Measurements from ENCODE around the gene PRR20D.
"Not testable (repeated sequence)": the region's sequence is repeated elsewhere in the genome, so short reads cannot be mapped to it uniquely, and the experiment has no call there.

PRR20D gene

GRCh38 chr13:57136093-57136492 lies 24.3 kb upstream of the PRR20D start:
- TF ChIP-seq CTCF (IDR thresholded peaks at IDR 0.05; ENCODE audit: borderline replicate concordance, extremely low read depth, low read length, poor library complexity, severe bottlenecking) (no peak), EZH2 (IDR thresholded peaks at IDR 0.05; ENCODE audit: borderline replicate concordance, low read depth, low read length, severe bottlenecking) (no peak)
- H2AFZ ChIP-seq (ENCODE audit: low read depth, low read length) = no peak overlapping the region
- ATAC-seq (ENCODE audit: insufficient read depth, low read depth) = no peak

GRCh38 chr13:57137585-57137984 lies 22.8 kb upstream of the PRR20D start:
- no peak for ATAC-seq (ENCODE audit: insufficient read depth, low read depth)
- no peak overlapping the region for H3K4me3 ChIP-seq (ENCODE audit: low read depth in 1 of 2, low read length in 2 of 2)

More at GRCh38 chr13:57136093-57136492, 24.3 kb upstream of the PRR20D start:
- Histone ChIP-seq H3K4me3 (ENCODE audit: low read depth in 1 of 2, low read length in 2 of 2) (no peak overlapping the region), H3K27ac (ENCODE audit: low read length) (no peak overlapping the region), H3K9me3 (ENCODE audit: insufficient read depth, low read length, severe bottlenecking) (no peaks in the 10 kb centered on the region), H3K4me2 (ENCODE audit: insufficient read depth, low read length) (no peak overlapping the region), H3K9ac (ENCODE audit: low read depth, low read length) (no peak overlapping the region), H4K20me1 (ENCODE audit: insufficient read depth, low read length) (no peaks in the 10 kb centered on the region), H3K4me1 (ENCODE audit: insufficient read depth, low read length) (no peaks in the 10 kb centered on the region), H3K27me3 (ENCODE audit: insufficient read depth, low read length, poor library complexity) (no peaks in the 10 kb centered on the region), H3K79me2 (ENCODE audit: insufficient read depth, low read length) (no peaks in the 10 kb centered on the region), H3K36me3 (ENCODE audit: insufficient read depth, low read length) (no peaks in the 10 kb centered on the region)
- no peak for DNase-seq

GRCh38 chr13:57138988-57139387 lies 21.4 kb upstream of the PRR20D start:
- Histone ChIP-seq H3K36me3 (ENCODE audit: insufficient read depth, low read length) (no peaks in the 10 kb centered on the region), H3K4me1 (ENCODE audit: insufficient read depth, low read length) (no peaks in the 10 kb centered on the region), H3K9ac (ENCODE audit: low read depth, low read length) (no peak overlapping the region), H3K4me3 (ENCODE audit: low read depth in 1 of 2, low read length in 2 of 2) (no peak overlapping the region), H4K20me1 (ENCODE audit: insufficient read depth, low read length) (no peaks in the 10 kb centered on the region), H3K27ac (ENCODE audit: low read length) (no peak overlapping the region), H2AFZ (ENCODE audit: low read depth, low read length) (no peak overlapping the region), H3K27me3 (ENCODE audit: insufficient read depth, low read length, poor library complexity) (no peaks in the 10 kb centered on the region), H3K9me3 (ENCODE audit: insufficient read depth, low read length, severe bottlenecking) (no peaks in the 10 kb centered on the region), H3K79me2 (ENCODE audit: insufficient read depth, low read length) (no peaks in the 10 kb centered on the region), H3K4me2 (ENCODE audit: insufficient read depth, low read length) (no peak overlapping the region)
- no peak for TF ChIP-seq CTCF (IDR thresholded peaks at IDR 0.05; ENCODE audit: borderline replicate concordance, extremely low read depth, low read length, poor library complexity, severe bottlenecking)
- TF ChIP-seq EZH2 (IDR thresholded peaks at IDR 0.05; ENCODE audit: borderline replicate concordance, low read depth, low read length, severe bottlenecking) = no peak
- ATAC-seq (ENCODE audit: insufficient read depth, low read depth) (no peak), DNase-seq (no peak)

More at GRCh38 chr13:57137585-57137984, 22.8 kb upstream of the PRR20D start:
- no peaks in the 10 kb centered on the region for H3K9me3 ChIP-seq (ENCODE audit: insufficient read depth, low read length, severe bottlenecking)
- H3K27ac ChIP-seq (ENCODE audit: low read length) = no peak overlapping the region
- H2AFZ ChIP-seq (ENCODE audit: low read depth, low read length) = no peak overlapping the region
- no peaks in the 10 kb centered on the region for H3K36me3 ChIP-seq (ENCODE audit: insufficient read depth, low read length)
- no peak for DNase-seq
- H3K27me3 ChIP-seq (ENCODE audit: insufficient read depth, low read length, poor library complexity) = no peaks in the 10 kb centered on the region
- H3K4me1 ChIP-seq (ENCODE audit: insufficient read depth, low read length) = no peaks in the 10 kb centered on the region
- H3K4me2 ChIP-seq (ENCODE audit: insufficient read depth, low read length) = no peak overlapping the region
- H3K79me2 ChIP-seq (ENCODE audit: insufficient read depth, low read length) = no peaks in the 10 kb centered on the region
- no peaks in the 10 kb centered on the region for H4K20me1 ChIP-seq (ENCODE audit: insufficient read depth, low read length)
- TF ChIP-seq CTCF (IDR thresholded peaks at IDR 0.05; ENCODE audit: borderline replicate concordance, extremely low read depth, low read length, poor library complexity, severe bottlenecking) (no peak), EZH2 (IDR thresholded peaks at IDR 0.05; ENCODE audit: borderline replicate concordance, low read depth, low read length, severe bottlenecking) (no peak)
- H3K9ac ChIP-seq (ENCODE audit: low read depth, low read length) = no peak overlapping the region

GRCh38 chr13:57139781-57140180 lies 20.7 kb upstream of the PRR20D start:
- not testable (repeated sequence) for H3K79me2 ChIP-seq (ENCODE audit: insufficient read depth, low read length)

GRCh38 chr13:57140235-57140968 lies 20.0 kb upstream of the PRR20D start, which contains the start of gene PRR20A:
TSS of gene PRR20A (plus strand) at chr13:57140918. CDS start at chr13:57141305, 387 bp downstream.
- not testable (repeated sequence) for ATAC-seq (ENCODE audit: insufficient read depth, low read depth); H3K27ac ChIP-seq (ENCODE audit: low read length); H3K79me2 ChIP-seq (ENCODE audit: insufficient read depth, low read length); H3K4me2 ChIP-seq (ENCODE audit: insufficient read depth, low read length); H3K36me3 ChIP-seq (ENCODE audit: insufficient read depth, low read length); H3K9me3 ChIP-seq (ENCODE audit: insufficient read depth, low read length, severe bottlenecking); H4K20me1 ChIP-seq (ENCODE audit: insufficient read depth, low read length); DNase-seq; H3K27me3 ChIP-seq (ENCODE audit: insufficient read depth, low read length, poor library complexity); H3K4me3 ChIP-seq (ENCODE audit: low read depth in 1 of 2, low read length in 2 of 2); H3K4me1 ChIP-seq (ENCODE audit: insufficient read depth, low read length); H3K9ac ChIP-seq (ENCODE audit: low read depth, low read length); H2AFZ ChIP-seq (ENCODE audit: low read depth, low read length)

More at GRCh38 chr13:57139781-57140180, 20.7 kb upstream of the PRR20D start:
- not testable (repeated sequence) for H3K36me3 ChIP-seq (ENCODE audit: insufficient read depth, low read length); H3K4me2 ChIP-seq (ENCODE audit: insufficient read depth, low read length); ATAC-seq (ENCODE audit: insufficient read depth, low read depth); H4K20me1 ChIP-seq (ENCODE audit: insufficient read depth, low read length); H3K9me3 ChIP-seq (ENCODE audit: insufficient read depth, low read length, severe bottlenecking); H3K9ac ChIP-seq (ENCODE audit: low read depth, low read length); H3K27ac ChIP-seq (ENCODE audit: low read length); H3K4me1 ChIP-seq (ENCODE audit: insufficient read depth, low read length); H3K27me3 ChIP-seq (ENCODE audit: insufficient read depth, low read length, poor library complexity); DNase-seq; H3K4me3 ChIP-seq (ENCODE audit: low read depth in 1 of 2, low read length in 2 of 2); H2AFZ ChIP-seq (ENCODE audit: low read depth, low read length)

GRCh38 chr13:57147188-57147587 lies 13.2 kb upstream of the PRR20D start, which contains the start of gene PRR20B:
TSS of gene PRR20B (plus strand) at chr13:57147488. CDS start at chr13:57147875, 387 bp downstream.
- H3K27ac ChIP-seq (ENCODE audit: low read length); ATAC-seq (ENCODE audit: insufficient read depth, low read depth); H3K4me1 ChIP-seq (ENCODE audit: insufficient read depth, low read length); H3K36me3 ChIP-seq (ENCODE audit: insufficient read depth, low read length); H3K9me3 ChIP-seq (ENCODE audit: insufficient read depth, low read length, severe bottlenecking); DNase-seq; H4K20me1 ChIP-seq (ENCODE audit: insufficient read depth, low read length); H3K27me3 ChIP-seq (ENCODE audit: insufficient read depth, low read length, poor library complexity); H2AFZ ChIP-seq (ENCODE audit: low read depth, low read length); H3K9ac ChIP-seq (ENCODE audit: low read depth, low read length); H3K79me2 ChIP-seq (ENCODE audit: insufficient read depth, low read length); H3K4me3 ChIP-seq (ENCODE audit: low read depth in 1 of 2, low read length in 2 of 2); H3K4me2 ChIP-seq (ENCODE audit: insufficient read depth, low read length): not testable (repeated sequence)
